ENCODE data around the gene RBM26. TPM values are rescaled to one million over a fixed set of nuclear protein-coding genes. Genes with fewer than 3 reads are reported as not detected.

RBM26 gene
- total RNA-seq, 2 donors from 2014 or later, result 62.5 to 69.2 TPM

- no peak for ATAC-seq (replicated peaks in 1 of 2)
These were observed 7.5 kb upstream of the RBM26 start for GRCh38 chr13:79413521-79413920.

GRCh38 chr13:79409828-79410227 is 3.8 kb upstream of the RBM26 start:
- H3K9me3 Mint-ChIP-seq, result no peaks in the 10 kb centered on the region
- ATAC-seq (replicated peaks in 1 of 2) (no peak), DNase-seq (no peak)
- no peak overlapping the region for H3K27ac Mint-ChIP-seq
- peaks cover 0 to 2% of the 10 kb centered on the region in 2 donors for H3K36me3 Mint-ChIP-seq (ENCODE audit: insufficient read depth in 2 of 2)
- H3K4me1 Mint-ChIP-seq (ENCODE audit: low read depth), result peaks cover 27% of the 10 kb centered on the region
- no peaks in the 10 kb centered on the region for H3K27me3 Mint-ChIP-seq (ENCODE audit: low read depth)
- no peak overlapping the region for H3K4me3 Mint-ChIP-seq

More at GRCh38 chr13:79413521-79413920, 7.5 kb upstream of the RBM26 start:
- H3K4me3 Mint-ChIP-seq, result no peak overlapping the region
- peaks cover 0 to 5% of the 10 kb centered on the region in 2 donors for H3K36me3 Mint-ChIP-seq (ENCODE audit: insufficient read depth in 2 of 2)
- H3K9me3 Mint-ChIP-seq, result peaks cover 0 to 1% of the 10 kb centered on the region in 2 donors
- H3K27ac Mint-ChIP-seq, result no peak overlapping the region
- no peaks in the 10 kb centered on the region for H3K27me3 Mint-ChIP-seq (ENCODE audit: low read depth)
- peaks cover 10% of the 10 kb centered on the region for H3K4me1 Mint-ChIP-seq (ENCODE audit: low read depth)
- DNase-seq, result no peak

- H3K4me1 Mint-ChIP-seq (ENCODE audit: low read depth), result peaks cover 22% of the 10 kb centered on the region
- ATAC-seq (replicated peaks in 1 of 2), result peak in 1 of 2 donors; percentile 10
- H3K9me3 Mint-ChIP-seq, result no peaks in the 10 kb centered on the region
- peak overlapping the region; percentile 95 for H3K27ac Mint-ChIP-seq
- peaks cover 0 to 7% of the 10 kb centered on the region in 2 donors for H3K36me3 Mint-ChIP-seq (ENCODE audit: insufficient read depth in 2 of 2)
- peak overlapping the region; percentile 89 for H3K4me3 Mint-ChIP-seq
- no peak for DNase-seq
- H3K27me3 Mint-ChIP-seq (ENCODE audit: low read depth), result no peaks in the 10 kb centered on the region
These were observed 1.4 kb upstream of the RBM26 start for GRCh38 chr13:79407349-79407979.

GRCh38 chr13:79406597-79406908 is 498 bp upstream of the RBM26 start:
- DNase-seq, result no peak
- peaks cover 22% of the 10 kb centered on the region for H3K4me1 Mint-ChIP-seq (ENCODE audit: low read depth)
- no peaks in the 10 kb centered on the region for H3K9me3 Mint-ChIP-seq
- H3K27ac Mint-ChIP-seq, result peak overlapping the region; percentile 95
- peak overlapping the region; percentile 89 for H3K4me3 Mint-ChIP-seq
- peak; percentile 29 to 32 for ATAC-seq (replicated peaks in 1 of 2)
- peaks cover 0 to 9% of the 10 kb centered on the region in 2 donors for H3K36me3 Mint-ChIP-seq (ENCODE audit: insufficient read depth in 2 of 2)
- no peaks in the 10 kb centered on the region for H3K27me3 Mint-ChIP-seq (ENCODE audit: low read depth)

- no peaks in the 10 kb centered on the region for H3K27me3 Mint-ChIP-seq (ENCODE audit: low read depth)
- peaks cover 22% of the 10 kb centered on the region for H3K4me1 Mint-ChIP-seq (ENCODE audit: low read depth)
- no peak overlapping the region for H3K4me3 Mint-ChIP-seq
These were observed 589 bp downstream of the RBM26 start for GRCh38 chr13:79405501-79405830.

GRCh38 chr13:79404985-79405384 is 1.1 kb downstream of the RBM26 start:
- DNase-seq (peak in 1 of 2 donors; percentile 27), ATAC-seq (replicated peaks in 1 of 2) (no peak)
- Mint-ChIP-seq H3K27me3 (ENCODE audit: low read depth) (no peaks in the 10 kb centered on the region), H3K4me3 (no peak overlapping the region), H3K36me3 (ENCODE audit: insufficient read depth in 2 of 2) (peaks cover 0 to 10% of the 10 kb centered on the region in 2 donors), H3K27ac (no peak overlapping the region), H3K4me1 (ENCODE audit: low read depth) (peaks cover 22% of the 10 kb centered on the region), H3K9me3 (no peaks in the 10 kb centered on the region)

More at GRCh38 chr13:79405501-79405830, 589 bp downstream of the RBM26 start:
- H3K27ac Mint-ChIP-seq, result no peak overlapping the region
- peaks cover 0 to 9% of the 10 kb centered on the region in 2 donors for H3K36me3 Mint-ChIP-seq (ENCODE audit: insufficient read depth in 2 of 2)
- H3K9me3 Mint-ChIP-seq, result no peaks in the 10 kb centered on the region
- no peak for DNase-seq
- peak; percentile 62 to 65 for ATAC-seq (replicated peaks in 1 of 2)

- no peak overlapping the region for H3K27ac Mint-ChIP-seq
- no peak for ATAC-seq (replicated peaks in 1 of 2)
- H3K9me3 Mint-ChIP-seq, result no peaks in the 10 kb centered on the region
- H3K27me3 Mint-ChIP-seq (ENCODE audit: low read depth), result no peaks in the 10 kb centered on the region
- H3K4me1 Mint-ChIP-seq (ENCODE audit: low read depth), result peaks cover 17% of the 10 kb centered on the region
- DNase-seq, result no peak
- H3K36me3 Mint-ChIP-seq (ENCODE audit: insufficient read depth in 2 of 2), result peaks cover 0 to 15% of the 10 kb centered on the region in 2 donors
- no peak overlapping the region for H3K4me3 Mint-ChIP-seq
These were observed 1.7 kb downstream of the RBM26 start for GRCh38 chr13:79404361-79404760.

- no peak overlapping the region for H3K27ac Mint-ChIP-seq
- H3K27me3 Mint-ChIP-seq (ENCODE audit: low read depth), result no peaks in the 10 kb centered on the region
- DNase-seq, result no peak
- H3K4me3 Mint-ChIP-seq, result no peak overlapping the region
- peaks cover 2 to 23% of the 10 kb centered on the region in 2 donors for H3K36me3 Mint-ChIP-seq (ENCODE audit: insufficient read depth in 2 of 2)
- no peak for ATAC-seq (replicated peaks in 1 of 2)
- H3K4me1 Mint-ChIP-seq (ENCODE audit: low read depth), result peaks cover 15% of the 10 kb centered on the region
- no peaks in the 10 kb centered on the region for H3K9me3 Mint-ChIP-seq
These were observed 2.9 kb downstream of the RBM26 start for GRCh38 chr13:79403113-79403512.

- Mint-ChIP-seq H3K4me1 (ENCODE audit: low read depth) (peaks cover 10% of the 10 kb centered on the region), H3K27me3 (ENCODE audit: low read depth) (no peaks in the 10 kb centered on the region), H3K27ac (no peak overlapping the region), H3K36me3 (ENCODE audit: insufficient read depth in 2 of 2) (peaks cover 2 to 24% of the 10 kb centered on the region in 2 donors), H3K4me3 (no peak overlapping the region), H3K9me3 (no peaks in the 10 kb centered on the region)
- DNase-seq (no peak), ATAC-seq (replicated peaks in 1 of 2) (no peak)
These were observed 3.4 kb downstream of the RBM26 start for GRCh38 chr13:79402679-79403078.

GRCh38 chr13:79402074-79402635 is 3.9 kb downstream of the RBM26 start:
- Mint-ChIP-seq H3K36me3 (ENCODE audit: insufficient read depth in 2 of 2) (peaks cover 3 to 26% of the 10 kb centered on the region in 2 donors), H3K9me3 (no peaks in the 10 kb centered on the region), H3K4me3 (peak overlapping the region in 1 of 2 donors; percentile 77), H3K27me3 (ENCODE audit: low read depth) (no peaks in the 10 kb centered on the region), H3K4me1 (ENCODE audit: low read depth) (peaks cover 5% of the 10 kb centered on the region), H3K27ac (no peak overlapping the region)
- ATAC-seq (replicated peaks in 1 of 2) (no peak), DNase-seq (no peak)

- no peaks in the 10 kb centered on the region for H3K9me3 Mint-ChIP-seq
- ATAC-seq (replicated peaks in 1 of 2), result peak in 1 of 2 donors; percentile 40
- peaks cover 5 to 33% of the 10 kb centered on the region in 2 donors for H3K36me3 Mint-ChIP-seq (ENCODE audit: insufficient read depth in 2 of 2)
- no peak overlapping the region for H3K27ac Mint-ChIP-seq
- peak overlapping the region in 1 of 2 donors; percentile 77 for H3K4me3 Mint-ChIP-seq
- no peaks in the 10 kb centered on the region for H3K27me3 Mint-ChIP-seq (ENCODE audit: low read depth)
- DNase-seq, result no peak
- H3K4me1 Mint-ChIP-seq (ENCODE audit: low read depth), result peaks cover 2% of the 10 kb centered on the region
These were observed 4.6 kb downstream of the RBM26 start for GRCh38 chr13:79401259-79402070.

GRCh38 chr13:79398915-79399314 is 7.1 kb downstream of the RBM26 start:
- Mint-ChIP-seq H3K4me3 (peak overlapping the region in 1 of 2 donors; percentile 51), H3K27ac (peak overlapping the region; percentile 69), H3K36me3 (ENCODE audit: insufficient read depth in 2 of 2) (peaks cover 13 to 50% of the 10 kb centered on the region in 2 donors), H3K4me1 (ENCODE audit: low read depth) (peaks cover 24% of the 10 kb centered on the region), H3K27me3 (ENCODE audit: low read depth) (no peaks in the 10 kb centered on the region), H3K9me3 (peaks cover 8% of the 10 kb centered on the region in 2 donors)
- peak in 1 of 2 donors; percentile 25 for ATAC-seq (replicated peaks in 1 of 2)
- no peak for DNase-seq

- ATAC-seq (replicated peaks in 1 of 2), result no peak
- Mint-ChIP-seq H3K36me3 (ENCODE audit: insufficient read depth in 2 of 2) (peaks cover 13 to 50% of the 10 kb centered on the region in 2 donors), H3K9me3 (peaks cover 8% of the 10 kb centered on the region in 2 donors), H3K4me3 (peak overlapping the region in 1 of 2 donors; percentile 46), H3K4me1 (ENCODE audit: low read depth) (peaks cover 32% of the 10 kb centered on the region), H3K27ac (no peak overlapping the region), H3K27me3 (ENCODE audit: low read depth) (no peaks in the 10 kb centered on the region)
- DNase-seq, result no peak
These were observed 7.9 kb downstream of the RBM26 start for GRCh38 chr13:79398127-79398526.

Measured in activated T-cell treated with anti-CD3 and anti-CD28 coated beads, Interleukin-2, amount 50 U/mL, for 72 hours (primary cell).